ENCODE measurements around the gene COL18A1. TPM values are rescaled to one million over a fixed set of nuclear protein-coding genes. Genes with fewer than 3 reads are reported as not detected.

Gene COL18A1
- total and polyA plus RNA-seq, 9 of the 15 experiments (the other 6 are each of a cell fraction or from before 2014, with no cell fraction given), result 0.14 to 16.4 (median 2.0) TPM

- no peak for TF ChIP-seq RBM15 (IDR thresholded peaks at IDR 0.05; ENCODE audit: insufficient read depth, low read length)
- no peak for TF ChIP-seq UBTF (IDR thresholded peaks at IDR 0.05; ENCODE audit: borderline replicate concordance in 1 of 2, low read depth in 2 of 2, low read length in 2 of 2)
- no peak for TF ChIP-seq NR2C1 (IDR thresholded peaks at IDR 0.05)
- TF ChIP-seq NR2C1 (tag; IDR thresholded peaks at IDR 0.05), result no peak
Measured at GRCh38 chr21:45513003-45513717, 108.2 kb downstream of the COL18A1 start (continued).

DNA sequence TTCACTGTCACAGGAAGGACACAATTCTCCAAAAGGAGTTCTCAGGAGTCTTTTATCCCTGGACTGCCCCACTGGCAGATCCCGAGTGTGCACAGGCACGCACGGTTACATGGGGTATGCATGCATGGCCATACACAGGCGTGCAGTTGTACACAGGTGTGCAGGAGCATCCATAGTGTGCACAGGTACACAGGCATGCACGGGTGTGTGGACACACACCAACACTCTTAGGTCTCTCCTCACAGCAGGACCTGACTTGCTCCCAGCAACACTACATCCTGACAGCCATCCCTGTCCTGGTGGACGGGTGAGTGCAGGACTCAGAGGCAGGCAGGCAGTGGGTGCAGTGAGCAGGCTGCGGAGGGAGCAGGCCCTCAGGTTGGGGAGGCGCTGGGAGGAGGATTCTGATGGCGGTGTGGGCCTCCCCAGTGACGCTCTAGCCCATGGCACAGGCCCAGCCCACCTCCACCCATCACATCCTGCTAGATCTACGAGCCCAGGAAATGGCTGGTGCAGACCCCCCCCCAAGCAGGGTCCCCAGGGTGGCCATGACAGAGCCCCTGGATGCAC, 108.9 kb downstream of the COL18A1 start:
- Histone ChIP-seq H3K9ac (ENCODE audit: insufficient read depth in 1 of 2, low read depth in 2 of 2, low read length in 2 of 2) (no peak overlapping the region; a peak in 1 of 4 replicates), H3K9me3 (replicated peaks; ENCODE audit: control insufficient read depth, insufficient read depth, low read depth, low read length) (no peaks in the 10 kb centered on the region), H3K4me1 (replicated peaks in 1 of 2; ENCODE audit: control insufficient read depth in 2 of 2, insufficient read depth in 2 of 2, low read length in 2 of 2) (peaks cover 1 to 57% of the 10 kb centered on the region in 2 experiments; a peak in 4 of 5 replicates), H3K79me2 (ENCODE audit: control insufficient read depth, insufficient read depth, low read length) (peaks cover 7% of the 10 kb centered on the region; the same call in 2 of the 3 replicates), H3K9me1 (ENCODE audit: control insufficient read depth, insufficient read depth, low read length) (no peaks in the 10 kb centered on the region), H3K36me3 (ENCODE audit: control insufficient read depth, insufficient read depth, low read length) (peaks cover 75% of the 10 kb centered on the region), H3K4me2 (ENCODE audit: insufficient read depth, low read length) (no peak overlapping the region), H3K4me3 (no peak overlapping the region), H4K20me1 (replicated peaks; ENCODE audit: control insufficient read depth, insufficient read depth, low read length) (peaks cover 6% of the 10 kb centered on the region; the same call in 1 of the 2 replicates), H3K27me3 (ENCODE audit: control insufficient read depth in 2 of 2, insufficient read depth in 2 of 2, low read length in 2 of 2) (no peaks in the 10 kb centered on the region), H3K27ac (ENCODE audit: extremely low read depth, low read depth, low read length) (no peak overlapping the region), H2AFZ (ENCODE audit: low read depth, low read length) (no peak overlapping the region)
- FAIRE-seq (no peak), DNase-seq (ENCODE audit: extremely low read depth in 1 of 4, low spot score in 3 of 4) (no peak), ATAC-seq (no peak)
- no TSS peak for BruUV-seq (replicated peaks)
- CTCF ChIA-PET (ENCODE audit: low intra/inter-chr PET ratio), result no interaction called here
- intact Hi-C loops (cut with micrococcal nuclease) (no loop called here), in situ Hi-C loops (cut with MboI) (no loop called here)
- POLR2A ChIA-PET, result no interaction called here
- WGBS (ENCODE audit: insufficient coverage, low coverage, missing lambda C conversion rate), result 89% methylated on average over 11 of the region's 11 CpGs
- TF ChIP-seq PHB2 (IDR thresholded peaks at IDR 0.05; ENCODE audit: low read depth) (no peak), NR2C2 (CRISPR knock-in tag; IDR thresholded peaks at IDR 0.05) (no peak), NR2C2 (tag; IDR thresholded peaks at IDR 0.05) (no peak), HDGF (IDR thresholded peaks at IDR 0.05) (no peak), TBL1XR1 (IDR thresholded peaks at IDR 0.05; ENCODE audit: low read length in 2 of 2) (no peak), MYNN (IDR thresholded peaks at IDR 0.05) (no peak), MYNN (CRISPR knock-in tag; IDR thresholded peaks at IDR 0.05) (no peak), TCF3 (CRISPR knock-in tag; IDR thresholded peaks at IDR 0.05) (no peak), PTBP1 (IDR thresholded peaks at IDR 0.05; ENCODE audit: low read depth, low read length) (no peak), ZC3H8 (IDR thresholded peaks at IDR 0.05) (no peak), ZBTB7A (IDR thresholded peaks at IDR 0.05; ENCODE audit: borderline replicate concordance, control insufficient read depth, low read depth, low read length) (no peak), CBX5 (IDR thresholded peaks at IDR 0.05; ENCODE audit: borderline replicate concordance, low read depth) (no peak)
- TF ChIP-seq, protein P1, sequence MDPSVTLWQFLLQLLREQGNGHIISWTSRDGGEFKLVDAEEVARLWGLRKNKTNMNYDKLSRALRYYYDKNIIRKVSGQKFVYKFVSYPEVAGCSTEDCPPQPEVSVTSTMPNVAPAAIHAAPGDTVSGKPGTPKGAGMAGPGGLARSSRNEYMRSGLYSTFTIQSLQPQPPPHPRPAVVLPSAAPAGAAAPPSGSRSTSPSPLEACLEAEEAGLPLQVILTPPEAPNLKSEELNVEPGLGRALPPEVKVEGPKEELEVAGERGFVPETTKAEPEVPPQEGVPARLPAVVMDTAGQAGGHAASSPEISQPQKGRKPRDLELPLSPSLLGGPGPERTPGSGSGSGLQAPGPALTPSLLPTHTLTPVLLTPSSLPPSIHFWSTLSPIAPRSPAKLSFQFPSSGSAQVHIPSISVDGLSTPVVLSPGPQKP (CRISPR knock-in tag; IDR thresholded peaks at IDR 0.05), result no peak
- TF ChIP-seq, protein P2, sequence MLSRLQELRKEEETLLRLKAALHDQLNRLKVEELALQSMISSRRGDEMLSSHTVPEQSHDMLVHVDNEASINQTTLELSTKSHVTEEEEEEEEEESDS (CRISPR knock-in tag; IDR thresholded peaks at IDR 0.05), result no peak
